Activated T-helper 1 cell treated with anti-CD3 and anti-CD28 coated beads, Interleukin-12 subunit alpha, Interleukin-12 subunit beta, Interleukin-2, Interleukin-4 antibody, amounts not matched to agents 30 ng/mL and 10 ng/mL and 1 ng/mL, durations not matched to agents 14 hours and 24 hours and 36 hours (primary cell): ENCODE results near the gene ACHE. TPM values are rescaled to one million over a fixed set of nuclear protein-coding genes. Genes with fewer than 3 reads are reported as not detected.
"Not testable (repeated sequence)": the region's sequence is repeated elsewhere in the genome, so short reads cannot be mapped to it uniquely, and the experiment has no call there.

Source experiments
- DNase-seq: peaks from one replicate; pipeline ENCODE4 v3.0.0; 2021; ENCODE audit warnings: low spot score
- H3K27ac Mint-ChIP-seq: one replicate; pipeline ENCODE4 v1.8.0; 2021; ENCODE audit warnings: mild to moderate bottlenecking, mixed read lengths
- H3K27me3 Mint-ChIP-seq: one replicate; pipeline ENCODE4 v1.8.0; 2022; ENCODE audit warnings: mild to moderate bottlenecking, moderate library complexity, mixed read lengths; ENCODE audit not compliant: insufficient read depth
- H3K36me3 Mint-ChIP-seq: one replicate; pipeline ENCODE4 v1.8.0; 2021; ENCODE audit warnings: low read depth, mixed read lengths
- H3K4me1 Mint-ChIP-seq: one replicate; pipeline ENCODE4 v1.8.0; 2021; ENCODE audit warnings: low read depth, mixed read lengths
- H3K4me3 Mint-ChIP-seq: one replicate; pipeline ENCODE4 v1.8.0; 2021; ENCODE audit warnings: mild to moderate bottlenecking, moderate library complexity, mixed read lengths
- H3K9me3 Mint-ChIP-seq: one replicate; pipeline ENCODE4 v1.8.0; 2021; ENCODE audit warnings: mixed read lengths
- intact Hi-C: fragments of 100-400 bp; cut with micrococcal nuclease; formaldehyde crosslinking; loops from one replicate; pipeline ENCODE4 v1.15.1; 2024
- total RNA-seq: library from RNA; stranded (reverse); gene quantifications from 2 replicates; pipeline ENCODE4 v1.2.3, GENCODE V29; 2022

ACHE gene
- total RNA-seq, 1 donor from 2014 or later, result 0.21 TPM

DNA sequence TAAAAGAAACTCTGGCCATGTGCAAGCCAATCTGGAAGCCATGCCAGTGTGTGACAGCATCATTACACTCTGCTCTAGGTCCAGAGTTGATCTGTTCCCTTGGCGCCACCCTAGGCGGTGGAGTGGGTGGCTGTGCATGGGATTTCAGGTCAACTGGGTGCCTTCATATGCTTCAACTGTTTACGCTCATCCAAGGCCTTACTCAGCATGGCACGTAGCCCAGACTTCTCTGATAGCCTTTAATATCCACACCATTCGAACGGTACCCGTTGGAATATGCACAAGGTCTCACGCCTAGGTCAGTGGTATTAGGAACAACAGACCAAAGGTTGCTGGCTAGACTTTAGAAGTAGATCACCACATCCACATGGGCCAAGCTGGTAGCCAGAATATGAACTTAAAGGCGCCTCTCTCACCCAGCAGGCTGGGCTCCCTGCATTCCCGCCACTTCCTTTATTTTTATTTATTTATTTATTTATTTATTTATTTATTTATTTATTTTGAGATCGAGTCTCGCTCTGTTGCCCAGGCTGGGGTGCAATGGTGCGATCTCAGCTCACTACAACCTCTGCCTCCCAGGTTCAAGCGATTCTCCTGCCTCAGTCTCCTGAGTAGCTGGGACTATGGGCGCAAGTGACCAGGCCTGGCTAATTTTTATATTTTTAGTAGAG is 18.7 kb upstream of the ACHE start:
- intact Hi-C loops, result no loop called here
- Mint-ChIP-seq H3K27me3 (peaks cover 3% of the 10 kb centered on the region), H3K36me3 (no peaks in the 10 kb centered on the region), H3K9me3 (no peaks in the 10 kb centered on the region), H3K4me3 (no peak overlapping the region), H3K27ac (no peak overlapping the region), H3K4me1 (no peaks in the 10 kb centered on the region)
- DNase-seq, result no peak

DNA sequence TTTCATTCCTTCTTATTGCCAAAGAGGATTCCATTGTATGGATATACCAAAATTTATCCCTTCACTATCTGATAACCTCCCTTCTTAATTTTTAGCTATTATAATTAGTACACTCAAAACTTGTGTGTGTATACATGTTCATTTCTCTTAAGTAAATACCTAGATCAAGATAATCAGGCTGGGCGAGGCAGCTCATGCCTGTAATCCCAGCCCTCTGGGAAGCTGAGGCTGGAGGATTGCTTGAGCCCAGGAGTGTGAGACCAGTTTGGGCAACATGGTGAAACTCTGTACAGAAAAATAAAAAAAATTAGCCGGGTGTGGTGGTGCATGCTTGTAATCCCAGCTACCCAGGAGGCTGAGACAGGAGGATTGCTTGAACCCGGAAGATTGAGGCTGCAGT is 15.8 kb upstream of the ACHE start:
- Mint-ChIP-seq H3K9me3 (no peaks in the 10 kb centered on the region), H3K27me3 (peaks cover 3% of the 10 kb centered on the region)
- intact Hi-C loops, result no loop called here

GRCh38 chr7:100910443-100910842 is 14.8 kb upstream of the ACHE start:
- H3K9me3 Mint-ChIP-seq, intact Hi-C loops, H3K27me3 Mint-ChIP-seq, H3K4me3 Mint-ChIP-seq, H3K27ac Mint-ChIP-seq, H3K36me3 Mint-ChIP-seq, H3K4me1 Mint-ChIP-seq, DNase-seq: not testable (repeated sequence)

More for the DNA sequence above, 15.8 kb upstream of the ACHE start:
- no peak for DNase-seq
- Mint-ChIP-seq H3K27ac (no peak overlapping the region), H3K36me3 (no peaks in the 10 kb centered on the region), H3K4me3 (no peak overlapping the region), H3K4me1 (no peaks in the 10 kb centered on the region)

DNA sequence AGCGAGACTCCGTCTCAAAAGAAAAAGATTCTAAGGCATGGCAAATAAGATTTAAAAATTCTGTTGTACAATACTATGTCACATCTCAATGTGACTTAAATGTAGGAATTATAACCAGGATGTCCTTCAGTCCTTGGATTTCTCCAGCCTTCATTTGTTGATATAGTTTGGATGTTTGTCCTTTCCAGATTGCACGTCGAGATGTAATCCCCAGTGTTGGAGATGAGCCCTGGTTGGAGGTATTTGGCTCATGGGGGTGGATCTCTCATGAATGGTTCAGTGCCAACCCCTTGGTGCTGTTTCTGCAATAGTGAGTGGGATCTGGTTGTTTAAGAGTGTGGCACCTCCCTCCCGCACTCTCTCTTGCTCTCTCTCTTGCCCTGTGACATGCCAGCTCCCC is 12.8 kb upstream of the ACHE start:
- Mint-ChIP-seq H3K27ac (no peak overlapping the region), H3K4me3 (no peak overlapping the region), H3K36me3 (no peaks in the 10 kb centered on the region), H3K27me3 (peaks cover 3% of the 10 kb centered on the region), H3K4me1 (no peaks in the 10 kb centered on the region), H3K9me3 (no peaks in the 10 kb centered on the region)
- no peak for DNase-seq
- intact Hi-C loops, result no loop called here

GRCh38 chr7:100902638-100903037 is 7.0 kb upstream of the ACHE start:
- Mint-ChIP-seq H3K36me3 (no peaks in the 10 kb centered on the region), H3K4me3 (no peak overlapping the region), H3K27ac (no peak overlapping the region), H3K9me3 (no peaks in the 10 kb centered on the region), H3K27me3 (peaks cover 24% of the 10 kb centered on the region), H3K4me1 (no peaks in the 10 kb centered on the region)
- intact Hi-C loops, result no loop called here
- DNase-seq, result no peak

- Mint-ChIP-seq H3K27ac (no peak overlapping the region), H3K4me1 (no peaks in the 10 kb centered on the region)
- intact Hi-C loops, result no loop called here
Measured at GRCh38 chr7:100901921-100902332, 6.2 kb upstream of the ACHE start.

DNA sequence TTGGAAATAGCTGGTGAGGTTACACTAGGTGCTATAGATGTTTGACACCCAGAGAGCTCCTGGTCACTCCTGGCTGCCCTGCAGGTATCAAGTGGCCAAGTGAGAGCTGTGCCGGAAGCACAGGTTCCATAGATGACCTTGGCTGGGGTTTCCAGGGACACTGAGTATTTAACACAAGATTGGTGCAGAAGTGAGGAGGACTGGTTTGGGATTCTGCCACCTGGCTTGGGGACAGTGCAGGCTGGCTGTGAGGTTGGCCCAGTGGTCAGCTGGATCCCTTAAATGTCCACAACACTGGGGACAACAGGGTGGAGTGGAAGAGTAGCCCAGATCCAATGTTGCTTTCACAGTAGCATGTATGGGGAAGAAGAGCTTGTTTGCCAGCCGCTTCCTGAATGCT is 5.3 kb upstream of the ACHE start:
- DNase-seq, result no peak
- peaks cover 34% of the 10 kb centered on the region for H3K27me3 Mint-ChIP-seq
- H3K27ac Mint-ChIP-seq, result no peak overlapping the region
- peaks cover 3% of the 10 kb centered on the region for H3K36me3 Mint-ChIP-seq
- peaks cover 4% of the 10 kb centered on the region for H3K4me1 Mint-ChIP-seq
- intact Hi-C loops, result no loop called here
- no peaks in the 10 kb centered on the region for H3K9me3 Mint-ChIP-seq
- H3K4me3 Mint-ChIP-seq, result no peak overlapping the region

More at GRCh38 chr7:100901921-100902332, 6.2 kb upstream of the ACHE start:
- H3K9me3 Mint-ChIP-seq, result no peaks in the 10 kb centered on the region
- no peaks in the 10 kb centered on the region for H3K36me3 Mint-ChIP-seq
- DNase-seq, result no peak
- H3K27me3 Mint-ChIP-seq, result peaks cover 29% of the 10 kb centered on the region
- no peak overlapping the region for H3K4me3 Mint-ChIP-seq

DNA sequence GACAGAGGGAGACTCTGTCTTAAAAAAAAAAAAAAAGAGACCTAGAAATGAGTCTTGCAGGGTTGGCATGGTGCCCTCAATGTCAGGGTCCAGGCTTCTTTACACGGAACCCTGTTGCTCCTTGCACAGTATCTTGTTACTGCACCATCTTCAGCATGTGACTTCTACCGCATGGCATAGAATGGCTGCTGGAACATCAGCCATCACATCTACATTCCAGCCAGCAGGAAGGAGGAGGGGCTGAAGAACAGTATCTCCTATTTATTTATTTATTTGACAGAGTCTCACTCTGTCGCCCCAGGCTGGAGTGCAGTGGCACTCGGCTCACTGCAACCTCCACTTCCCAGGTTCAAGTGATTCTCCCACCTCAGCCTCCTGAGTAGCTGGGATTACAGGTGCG is 3.7 kb upstream of the ACHE start:
- no peak overlapping the region for H3K27ac Mint-ChIP-seq
- intact Hi-C loops, result loop anchor here (5.0 to 10.0 kb wide), 3 partner anchors 68 to 385 kb away; partner anchors contain the start of gene MUC12
- H3K4me1 Mint-ChIP-seq, result peaks cover 7% of the 10 kb centered on the region
- no peak for DNase-seq
- H3K27me3 Mint-ChIP-seq, result peaks cover 36% of the 10 kb centered on the region
- no peaks in the 10 kb centered on the region for H3K9me3 Mint-ChIP-seq
- H3K4me3 Mint-ChIP-seq, result no peak overlapping the region
- H3K36me3 Mint-ChIP-seq, result peaks cover 3% of the 10 kb centered on the region

DNA sequence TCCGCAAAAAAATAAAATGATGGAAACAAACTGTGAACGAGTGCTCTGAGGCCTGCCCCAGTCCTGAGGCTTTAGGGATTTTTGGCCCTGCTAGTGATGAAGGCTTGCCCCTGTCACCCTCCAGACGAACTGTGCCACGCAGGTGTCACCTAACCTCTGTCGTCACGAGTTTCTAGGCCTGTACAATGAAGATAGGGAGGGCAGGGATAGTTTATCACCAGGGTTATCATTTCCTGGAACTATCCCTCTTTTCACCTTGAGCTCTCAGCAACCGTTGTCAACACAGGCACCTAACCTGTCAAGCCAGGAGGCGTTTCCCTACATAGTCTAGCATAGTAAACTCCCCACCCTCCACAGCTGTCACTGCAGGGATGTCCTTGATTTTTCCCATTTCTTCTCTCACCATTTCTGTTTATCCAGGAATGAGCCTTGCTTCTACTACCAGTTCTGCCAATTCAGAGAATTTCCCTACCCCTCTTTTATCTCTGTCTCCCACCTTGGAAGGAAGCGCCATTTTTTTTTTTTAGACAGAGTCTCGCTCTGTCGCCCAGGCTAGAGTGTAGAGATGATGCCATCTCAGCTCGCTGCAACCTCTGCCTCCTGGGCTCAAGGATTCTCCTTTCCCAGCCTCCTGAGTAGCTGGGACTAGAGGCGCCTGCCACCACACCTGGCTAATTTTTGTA is 2.2 kb upstream of the ACHE start:
- Mint-ChIP-seq H3K9me3 (no peaks in the 10 kb centered on the region), H3K4me3 (peak overlapping the region; percentile 15), H3K36me3 (peaks cover 3% of the 10 kb centered on the region), H3K27me3 (peaks cover 42% of the 10 kb centered on the region), H3K4me1 (peaks cover 7% of the 10 kb centered on the region), H3K27ac (no peak overlapping the region)
- intact Hi-C loops, result loop anchor here (1.0 to 10.0 kb wide), 6 partner anchors 9 to 387 kb away; partner anchors contain the start of genes MUC12 and UFSP1
- no peak for DNase-seq

DNA sequence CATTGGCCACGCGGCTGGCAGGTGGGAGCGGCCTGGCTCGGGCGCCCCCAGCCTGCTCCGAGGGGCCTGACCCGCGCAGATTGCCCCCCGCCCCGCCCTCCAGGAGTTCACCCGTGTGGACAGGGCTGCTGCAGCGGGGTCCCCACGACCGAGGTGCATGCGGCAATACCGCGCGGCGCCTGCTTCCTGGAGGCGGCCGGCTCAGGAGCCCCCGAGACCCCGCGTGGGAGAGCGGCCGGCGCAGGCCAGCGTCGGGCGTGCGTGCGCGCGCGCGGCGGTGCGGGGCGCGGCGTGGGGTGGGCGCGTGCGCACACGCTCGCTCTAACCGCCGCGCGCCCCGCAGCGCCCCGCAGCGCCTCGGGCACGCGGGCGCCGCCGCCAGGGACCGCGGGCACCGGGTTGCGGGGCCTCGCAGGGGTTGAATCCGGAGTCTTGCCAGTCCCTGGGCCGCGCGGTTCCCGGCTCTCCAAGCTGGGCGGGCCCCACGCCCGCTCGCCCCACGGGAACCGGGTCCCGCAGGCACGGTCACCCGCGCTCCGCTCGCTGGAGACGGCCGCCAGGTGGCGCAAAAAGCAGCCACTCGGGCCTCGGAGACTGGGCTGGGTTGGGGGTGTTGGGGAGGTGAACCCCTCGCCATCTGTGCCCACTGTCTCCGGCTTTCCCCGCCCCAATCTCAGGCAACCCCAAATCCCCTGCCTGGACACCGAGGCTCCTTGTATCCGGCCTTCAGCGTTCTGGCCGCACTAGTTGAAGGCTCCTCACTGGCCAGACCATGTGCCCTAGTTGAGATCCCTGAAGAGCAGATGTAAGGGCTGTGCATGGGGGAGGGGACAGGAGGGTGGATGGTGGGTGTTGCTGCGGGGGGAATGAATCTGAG is 1.3 kb upstream of the ACHE start:
- H3K27me3 Mint-ChIP-seq, result peaks cover 51% of the 10 kb centered on the region
- peaks cover 3% of the 10 kb centered on the region for H3K36me3 Mint-ChIP-seq
- DNase-seq, result peak; percentile 51
- intact Hi-C loops, result loop anchor here (1.0 to 10.0 kb wide), 6 partner anchors 8 to 388 kb away; partner anchors contain the start of genes MUC12 and UFSP1
- H3K27ac Mint-ChIP-seq, result no peak overlapping the region
- H3K4me3 Mint-ChIP-seq, result peak overlapping the region; percentile 63
- no peaks in the 10 kb centered on the region for H3K9me3 Mint-ChIP-seq
- H3K4me1 Mint-ChIP-seq, result peaks cover 7% of the 10 kb centered on the region

DNA sequence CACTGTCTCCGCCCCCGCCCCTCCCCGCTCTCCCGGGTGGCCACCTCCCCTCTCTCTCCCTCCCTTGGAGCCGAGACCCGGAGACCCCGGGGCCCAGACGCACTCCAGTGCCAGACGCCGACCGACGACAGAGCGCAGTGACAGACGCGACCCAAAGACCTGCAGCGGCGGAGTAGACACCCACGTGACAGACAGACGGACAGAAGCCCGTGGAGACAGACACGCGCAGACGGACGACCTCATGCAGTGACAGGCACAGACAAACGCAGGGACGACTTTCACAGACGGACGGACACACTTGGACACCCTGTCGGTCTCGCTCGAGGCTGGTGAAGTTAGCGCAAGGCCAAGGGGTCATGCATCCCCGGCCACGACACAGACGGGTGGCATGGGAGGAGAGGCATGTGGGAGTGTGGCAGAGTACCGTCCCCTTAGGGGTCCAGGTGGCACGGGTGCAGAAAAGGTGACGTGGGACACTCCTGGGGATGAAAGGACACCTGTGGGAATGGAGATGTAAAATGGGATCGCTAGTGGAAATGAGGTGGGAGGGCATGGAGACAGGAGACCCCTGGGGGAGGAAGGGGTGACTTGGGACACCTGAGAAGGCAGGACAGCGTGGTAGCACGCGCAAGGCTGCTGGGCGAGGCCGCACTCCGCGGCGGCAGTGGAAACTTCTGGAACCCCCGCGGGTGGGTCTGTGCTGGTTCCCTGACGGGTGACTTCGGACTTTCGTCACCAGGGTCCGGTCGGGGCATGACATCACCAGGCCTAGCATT is 456 bp upstream of the ACHE start:
- DNase-seq, result no peak
- H3K4me3 Mint-ChIP-seq, result peak overlapping the region; percentile 69
- H3K36me3 Mint-ChIP-seq, result peaks cover 3% of the 10 kb centered on the region
- H3K27ac Mint-ChIP-seq, result peak overlapping the region; percentile 27
- peaks cover 57% of the 10 kb centered on the region for H3K27me3 Mint-ChIP-seq
- intact Hi-C loops, result loop anchor here (5.0 to 10.0 kb wide), 3 partner anchors 71 to 389 kb away; partner anchors contain the start of gene MUC12
- H3K4me1 Mint-ChIP-seq, result peaks cover 11% of the 10 kb centered on the region
- H3K9me3 Mint-ChIP-seq, result no peaks in the 10 kb centered on the region
